T-helper 22 cell (primary cell): ENCODE data around the gene PCDHB8.
"Not testable (repeated sequence)": the region's sequence is repeated elsewhere in the genome, so short reads cannot be mapped to it uniquely, and the experiment has no call there.

ENCODE experiments used
- DNase-seq: peaks from one replicate; pipeline ENCODE4 v3.0.0-alpha.2; 2020; ENCODE audit warnings: low read depth

Gene PCDHB8

GRCh38 chr5:141177577-141178191 is at the start of gene PCDHB8:
PCDHB8 (plus strand) TSS chr5:141177790; CDS start chr5:141178035, 245 bp downstream.
- DNase-seq, result not testable (repeated sequence)

GRCh38 chr5:141135030-141135717 is 42.4 kb upstream of the PCDHB8 start, which contains the start of gene PCDHB5:
PCDHB5 (plus strand) TSS chr5:141135206; CDS start chr5:141135435, 229 bp downstream.
- DNase-seq, result no peak

GRCh38 chr5:141135718-141136266 is 41.8 kb upstream of the PCDHB8 start:
- DNase-seq, result no peak

- DNase-seq, result not testable (repeated sequence)
Measured at GRCh38 chr5:141137346-141137745, 40.2 kb upstream of the PCDHB8 start.

GRCh38 chr5:141149812-141150211 is 27.8 kb upstream of the PCDHB8 start, which contains the start of gene PCDHB6:
PCDHB6 (plus strand) TSS chr5:141150057; CDS start chr5:141150258, 201 bp downstream.
- no peak for DNase-seq

- no peak for DNase-seq
Measured at GRCh38 chr5:141150224-141150992, 27.2 kb upstream of the PCDHB8 start.

GRCh38 chr5:141150993-141151325 is 26.6 kb upstream of the PCDHB8 start:
- DNase-seq, result no peak

GRCh38 chr5:141151632-141152031 is 26.0 kb upstream of the PCDHB8 start:
- not testable (repeated sequence) for DNase-seq

GRCh38 chr5:141152096-141152495 is 25.5 kb upstream of the PCDHB8 start:
- DNase-seq, result not testable (repeated sequence)

- no peak for DNase-seq
Measured at GRCh38 chr5:141155540-141156374, 21.8 kb upstream of the PCDHB8 start.

GRCh38 chr5:141157356-141157755 is 20.2 kb upstream of the PCDHB8 start:
- DNase-seq, result not testable (repeated sequence)

- DNase-seq, result not testable (repeated sequence)
Measured at GRCh38 chr5:141157901-141158300, 19.7 kb upstream of the PCDHB8 start.

- DNase-seq, result no peak
Measured at GRCh38 chr5:141172381-141173204, 5.0 kb upstream of the PCDHB8 start, which contains the start of gene PCDHB7. PCDHB7 (plus strand) TSS chr5:141172644; CDS start chr5:141172836, 192 bp downstream.

GRCh38 chr5:141174291-141175104 is 3.1 kb upstream of the PCDHB8 start:
- DNase-seq, result not testable (repeated sequence)

GRCh38 chr5:141175933-141176332 is 1.7 kb upstream of the PCDHB8 start:
- DNase-seq, result no peak

GRCh38 chr5:141179371-141179770 is 1.8 kb downstream of the PCDHB8 start:
- DNase-seq, result not testable (repeated sequence)

- DNase-seq, result not testable (repeated sequence)
Measured at GRCh38 chr5:141179876-141180275, 2.3 kb downstream of the PCDHB8 start.

- DNase-seq, result no peak
Measured at GRCh38 chr5:141180313-141180712, 2.7 kb downstream of the PCDHB8 start.

- no peak for DNase-seq
Measured at GRCh38 chr5:141182248-141182647, 4.7 kb downstream of the PCDHB8 start, which contains the start of gene PCDHB16. PCDHB16 (plus strand) TSS chr5:141182387; CDS start chr5:141182560, 173 bp downstream.
